GM12878 (cell line): ENCODE results near the gene C1QBP. TPM values are rescaled to one million over a fixed set of nuclear protein-coding genes. Genes with fewer than 3 reads are reported as not detected.

Experiments used
- ATAC-seq: fragments of 200-7000 bp; cut with Tn5 transposase; 3 replicates; pipeline ENCODE4 v1.9.1; 2020; ENCODE audit warnings: mild to moderate bottlenecking, moderate library complexity
- BruUV-seq: library from RNA; stranded (reverse); fragments of 400-500 nt; replicated peaks from 2 replicates; lab custom pipeline; 2021; lab: Mats Ljungman, UMichigan
- CTCF ChIA-PET: fragments of 300-600 bp; sonication (Branson Sonifier 250); formaldehyde crosslinking; extraction: SDS; loops from one replicate; lab custom pipeline; 2021; ENCODE audit warnings: inconsistent platforms; lab: Yijun Ruan, JAX
- POLR2A ChIA-PET: fragments of 350-600 bp; formaldehyde crosslinking; extraction: SDS; loops from one replicate; lab custom pipeline; 2021; ENCODE audit warnings: inconsistent platforms; lab: Charles Lee
- RAD21 ChIA-PET: fragments of 300-600 bp; sonication (Branson Sonifier 250); formaldehyde crosslinking; loops from one replicate; lab custom pipeline; 2023; ENCODE audit warnings: antibody characterized with exemption; ENCODE audit not compliant: unreplicated experiment; lab: Charles Lee
- SMC1A ChIA-PET: fragments of 300-600 bp; sonication (Branson Sonifier 250); formaldehyde crosslinking; loops from one replicate; lab custom pipeline; 2023; ENCODE audit not compliant: unreplicated experiment, uncharacterized antibody; lab: Charles Lee
- DNase-seq: peaks from one replicate; pipeline ENCODE4 v3.0.0-alpha.2; 2011; ENCODE audit warnings: low read depth, low spot score
- FAIRE-seq: peaks from 3 replicates; lab custom pipeline; 2011; peaks lifted over from hg19 to GRCh38; lab: Jason Lieb, UNC
- H2AFZ ChIP-seq: 2 replicates; pipeline ENCODE4 v1.6.0; 2011; ENCODE audit warnings: low read depth, low read length, control low read depth; ENCODE audit not compliant: control insufficient read depth
- H3K27ac ChIP-seq: 2 replicates; pipeline ENCODE4 v1.5.1; 2011; ENCODE audit warnings: control low read depth; ENCODE audit not compliant: control insufficient read depth, insufficient read depth
- H3K27me3 ChIP-seq, 2 experiments: replicated peaks in 1 of 2; 2 replicates each; pipeline versions ENCODE4 v1.6.0 to v1.6.1; 2011; ENCODE audit warnings: low read length in 1 of 2; ENCODE audit not compliant: control insufficient read depth in 2 of 2, insufficient read depth in 2 of 2
- H3K36me3 ChIP-seq, 2 experiments: 2 replicates each; pipeline ENCODE4 v1.5.1; 2011; ENCODE audit warnings: low read length in 1 of 2; ENCODE audit not compliant: control insufficient read depth in 2 of 2, insufficient read depth in 2 of 2
- H3K4me1 ChIP-seq: 2 replicates; pipeline ENCODE4 v1.6.1; 2011; ENCODE audit warnings: mild to moderate bottlenecking, low read length, moderate library complexity, mixed read lengths; ENCODE audit not compliant: control insufficient read depth, insufficient read depth
- H3K4me2 ChIP-seq: 2 replicates; pipeline ENCODE4 v1.6.0; 2011; ENCODE audit warnings: control low read depth; ENCODE audit not compliant: control insufficient read depth, insufficient read depth
- H3K4me3 ChIP-seq: fragments of 200-600 bp; sonication (generic); 2 replicates; pipeline ENCODE4 v1.5.1; 2016
- H3K79me2 ChIP-seq: 2 replicates; pipeline ENCODE4 v1.6.0; 2011; ENCODE audit warnings: low read length; ENCODE audit not compliant: control insufficient read depth, insufficient read depth
- H3K9ac ChIP-seq: 2 replicates; pipeline ENCODE4 v1.8.0; 2011; ENCODE audit warnings: low read length, control low read depth, mixed read lengths; ENCODE audit not compliant: control insufficient read depth, insufficient read depth
- H3K9me3 ChIP-seq: replicated peaks from 3 replicates; pipeline ENCODE4 v1.5.1; 2011; ENCODE audit warnings: mild to moderate bottlenecking, low read length; ENCODE audit not compliant: control insufficient read depth, insufficient read depth
- H4K20me1 ChIP-seq: 2 replicates; pipeline ENCODE4 v1.6.0; 2011; ENCODE audit not compliant: control insufficient read depth, insufficient read depth
- CHD4 ChIP-seq: fragments of 200-600 bp; sonication (generic); IDR thresholded peaks from 2 replicates; pipeline ENCODE4 v1.6.1; 2016; ENCODE audit warnings: mild to moderate bottlenecking
- CUX1 ChIP-seq: IDR thresholded peaks from 2 replicates; pipeline ENCODE4 v1.6.1; 2012; ENCODE audit warnings: improper control_type of control experiment, low read depth, low read length; ENCODE audit not compliant: insufficient replicate concordance
- FOXK2 ChIP-seq: fragments of 450-650 bp; IDR thresholded peaks from 2 replicates; pipeline ENCODE4 v1.6.1; 2017; ENCODE audit warnings: mild to moderate bottlenecking, moderate library complexity
- NRF1 ChIP-seq: conservative IDR thresholded peaks from 2 replicates; pipeline ENCODE4 v1.6.1; 2011; ENCODE audit warnings: mild to moderate bottlenecking, low read depth, low read length, improper control_type of control experiment
- PKNOX1 ChIP-seq: fragments of 450-650 bp; IDR thresholded peaks from 2 replicates; pipeline ENCODE4 v1.6.1; 2016; ENCODE audit warnings: mild to moderate bottlenecking
- WGBS: methylation state at CpG from one replicate; pipeline ENCODE4 v1.1.6; 2016; ENCODE audit warnings: low lambda C conversion rate; ENCODE audit not compliant: insufficient replicate concordance, insufficient coverage; ENCODE audit errors: missing lambda C conversion rate; 5-methylcytosine and 5-hydroxymethylcytosine counted together
- in situ Hi-C: fragments of 300-500 bp; cut with MboI; formaldehyde crosslinking; loops from 9 replicates; pipeline ENCODE4 v1.14.3; 2018; ENCODE audit warnings: mixed read lengths
- intact Hi-C: fragments of 100-400 bp; cut with micrococcal nuclease; formaldehyde crosslinking; loops from one replicate; pipeline ENCODE4 v1.14.2; 2022; ENCODE audit not compliant: unreplicated experiment
- polyA plus RNA-seq, 11 experiments: library from polyadenylated mRNA; depleted of rRNA in 4 of 11; unstranded in 6 of 11; stranded (reverse) in 5 of 11; fragments of >200 nt; fragmentation: Nextera tagmentation in 4 of 11; fragmentation: Illumina TruSeq in 1 of 11; extraction: Ambion mirVana in 4 of 11; extraction: Trizol in 1 of 11; gene quantifications; 1 replicate in 1 of 11; 2 replicates in 10 of 11; pipeline versions ENCODE4 v1.2.1 to v1.2.3, GENCODE V29; 2011 to 2016; ENCODE audit warnings: inconsistent platforms in 2 of 11, missing spikeins in 2 of 11, low read depth in 1 of 11
- total RNA-seq, 4 experiments: library from RNA; depleted of rRNA in 3 of 4; stranded (reverse); fragments of >200 nt in 3 of 4; fragmentation: Illumina TruSeq in 1 of 4; extraction: Trizol in 1 of 4; gene quantifications; 2 replicates each; pipeline versions ENCODE4 v1.2.1 to v1.2.3, GENCODE V29; 2013 to 2021

Gene C1QBP
- total and polyA plus RNA-seq, 10 of the 15 experiments (the other 5 are each of a cell fraction or from before 2014, with no cell fraction given): 124 to 989 (median 429) TPM

- TF ChIP-seq PKNOX1 (no peak), CUX1 (no peak), FOXK2 (no peak)
Measured at GRCh38 chr17:5468075-5468473, 29.1 kb upstream of the C1QBP start (continued).

GRCh38 chr17:5467416-5467815 is 28.5 kb upstream of the C1QBP start:
- H3K27me3 ChIP-seq: no peaks in the 10 kb centered on the region
- WGBS: 0% methylated on average over 8 of the region's 8 CpGs
- DNase-seq: no peak
- no TSS peak for BruUV-seq
- H3K27ac ChIP-seq: peak overlapping the region; percentile 76
- peaks cover 0 to 6% of the 10 kb centered on the region in 2 experiments; a peak in 3 of 4 replicates for H3K36me3 ChIP-seq
- intact Hi-C loops: no loop called here
- ChIA-PET RAD21 (no interaction called here), CTCF (interaction anchor here (0.6 to 1.3 kb wide), 3 partner anchors 11 to 359 kb away, joined by 4 to 5 read pairs (median 4); no protein-coding TSS in a partner anchor), POLR2A (interaction anchor here (1.4 to 2.3 kb wide), 2 partner anchors 18 to 28 kb away, joined by 4 to 7 read pairs; partner anchors contain the start of gene C1QBP)
- peak overlapping the region; percentile 87 for H3K4me3 ChIP-seq
- H2AFZ ChIP-seq: peak overlapping the region; percentile 9; the same call in 1 of the 2 replicates
- peak overlapping the region; percentile 79 for H3K4me2 ChIP-seq
- TF ChIP-seq NRF1: no peak
- TF ChIP-seq CHD4: no peak
- TF ChIP-seq, all 136 proteins: peak for 0
- H4K20me1 ChIP-seq: no peaks in the 10 kb centered on the region
- H3K9ac ChIP-seq: peak overlapping the region; percentile 92
- no peaks in the 10 kb centered on the region for H3K4me1 ChIP-seq
- SMC1A ChIA-PET: interaction anchor here (0.6 to 1.3 kb wide), 4 partner anchors 17 to 904 kb away, joined by 3 read pairs; partner anchors contain the start of gene C1QBP
- no peaks in the 10 kb centered on the region for H3K9me3 ChIP-seq
- no peak for ATAC-seq
- H3K79me2 ChIP-seq: peaks cover 60% of the 10 kb centered on the region
- in situ Hi-C loops: no loop called here
- no peak for FAIRE-seq
